ENCODE measurements around the gene SMC1B.

Gene SMC1B

DNA sequence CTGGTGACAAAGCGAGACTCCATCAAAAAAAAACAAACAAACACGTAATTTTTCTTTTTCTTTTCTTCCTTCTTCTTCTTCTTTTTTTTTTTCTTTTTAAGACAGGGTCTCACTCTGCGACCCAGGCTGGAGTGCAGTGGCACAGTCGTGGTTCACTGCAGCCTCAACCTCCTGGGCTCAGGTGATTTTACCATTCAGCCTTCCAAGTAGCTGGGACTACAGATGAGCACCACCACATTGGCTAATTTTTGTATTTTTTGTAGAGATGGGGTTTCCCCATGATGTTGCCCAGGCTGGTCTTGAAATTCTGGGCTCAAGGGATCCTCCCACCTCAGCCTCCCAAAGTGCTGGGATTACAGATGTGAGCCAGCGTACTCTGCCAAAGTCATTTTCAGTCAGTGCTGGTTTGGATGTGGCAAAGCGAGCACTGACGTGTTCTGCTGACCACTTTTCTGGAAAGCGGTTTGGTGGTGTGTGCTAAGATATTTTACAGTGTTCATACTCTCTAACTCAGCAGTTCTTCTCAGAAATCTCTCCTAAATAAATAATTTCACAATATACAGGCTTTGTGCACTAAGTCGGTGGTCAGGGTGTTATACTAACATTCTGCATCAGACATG is 92.9 kb downstream of the SMC1B start:
- no peak overlapping the region for H3K4me3 ChIP-seq (ENCODE audit: low read depth, low read length)
- TF ChIP-seq CTCF (IDR thresholded peaks at IDR 0.05; ENCODE audit: low read depth, low read length, missing control alignments), result no peak
- in situ Hi-C loops (cut with HindIII; ENCODE audit: low sequenced_read_pairs), result no loop called here
- no peak for DNase-seq (ENCODE audit: low read depth)

- TF ChIP-seq CTCF (IDR thresholded peaks at IDR 0.05; ENCODE audit: low read depth, low read length, missing control alignments), result no peak
- DNase-seq (ENCODE audit: low read depth), result peak; percentile 54
- no peak overlapping the region for H3K4me3 ChIP-seq (ENCODE audit: low read depth, low read length)
- in situ Hi-C loops (cut with HindIII; ENCODE audit: low sequenced_read_pairs), result no loop called here
These were observed 94.1 kb downstream of the SMC1B start for GRCh38 chr22:45319324-45319685.

DNA sequence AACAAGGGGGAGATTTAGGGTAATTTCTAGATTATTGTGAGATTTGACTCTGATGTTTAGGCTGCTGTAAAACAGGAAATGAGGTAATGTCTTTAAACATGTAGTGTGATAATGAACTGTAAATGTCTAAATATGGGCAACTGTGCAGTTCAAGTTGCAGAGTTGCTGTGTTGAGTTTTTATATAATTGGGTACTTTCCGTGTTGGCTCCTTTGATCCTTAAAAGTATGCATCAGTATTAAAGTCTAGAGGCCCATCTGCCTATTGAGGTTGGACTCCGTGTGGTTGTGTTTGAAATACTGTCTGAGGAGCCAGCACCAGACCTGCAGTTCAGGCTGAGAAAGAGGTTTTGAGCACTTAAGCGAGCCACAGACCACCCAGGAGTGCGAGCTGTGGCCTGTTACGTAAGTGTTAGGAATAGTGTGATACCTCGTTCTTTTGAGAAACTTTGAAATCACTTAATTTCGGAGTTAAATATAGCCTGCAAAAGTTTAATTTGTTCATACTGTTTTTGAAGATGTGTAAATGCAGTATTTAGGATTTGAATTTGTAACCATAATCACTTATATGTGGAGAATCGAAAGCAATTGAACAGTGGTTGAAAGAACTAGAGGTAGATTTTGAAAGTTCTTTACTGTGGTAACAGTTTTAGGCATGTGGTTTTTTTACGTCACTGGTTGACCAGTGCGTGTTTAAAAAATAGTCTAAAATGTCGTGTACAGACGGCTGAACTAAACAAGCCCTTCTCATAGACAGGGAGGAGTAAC is 94.7 kb downstream of the SMC1B start:
- in situ Hi-C loops (cut with HindIII; ENCODE audit: low sequenced_read_pairs), result no loop called here

GRCh38 chr22:45318168-45318557 is 95.2 kb downstream of the SMC1B start:
- peak; percentile 90 for DNase-seq (ENCODE audit: low read depth)
- in situ Hi-C loops (cut with HindIII; ENCODE audit: low sequenced_read_pairs), result no loop called here
- TF ChIP-seq CTCF (IDR thresholded peaks at IDR 0.05; ENCODE audit: low read depth, low read length, missing control alignments), result no peak
- no peak overlapping the region for H3K4me3 ChIP-seq (ENCODE audit: low read depth, low read length)

More for the DNA sequence above, 94.7 kb downstream of the SMC1B start:
- no peak for DNase-seq (ENCODE audit: low read depth)
- no peak for TF ChIP-seq CTCF (IDR thresholded peaks at IDR 0.05; ENCODE audit: low read depth, low read length, missing control alignments)
- H3K4me3 ChIP-seq (ENCODE audit: low read depth, low read length), result no peak overlapping the region

DNA sequence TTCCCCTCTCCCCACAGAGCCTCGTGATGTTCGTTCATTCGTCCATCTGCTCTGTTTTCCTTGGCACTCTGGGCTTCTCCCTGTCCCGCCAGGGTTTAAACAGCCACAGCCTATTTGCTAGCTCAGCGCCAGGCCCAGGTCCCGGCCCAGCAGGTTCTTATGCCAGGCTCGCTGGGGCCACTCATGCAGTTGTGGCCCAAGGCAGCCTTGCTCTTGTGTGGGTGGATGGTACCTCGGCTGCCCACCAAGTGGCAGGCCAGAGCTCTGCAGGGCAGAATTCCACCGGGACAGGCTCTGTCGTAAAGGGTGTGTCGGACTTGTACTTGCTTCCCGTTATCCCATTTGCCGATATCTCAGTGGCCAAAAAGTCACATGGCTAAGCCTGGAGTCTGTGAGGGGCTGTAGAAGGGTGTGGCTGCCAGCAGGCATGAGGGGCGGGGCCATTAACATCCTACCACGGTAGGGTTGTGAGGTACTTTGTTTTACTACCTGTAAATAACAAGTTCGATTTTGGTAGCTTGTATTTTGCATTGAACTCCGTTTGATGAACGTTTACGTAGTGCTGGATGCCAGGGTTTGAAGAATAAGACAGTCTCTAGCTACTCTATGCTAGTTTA is 95.7 kb downstream of the SMC1B start:
- H3K4me3 ChIP-seq (ENCODE audit: low read depth, low read length), result no peak overlapping the region
- no peak for DNase-seq (ENCODE audit: low read depth)
- peak; percentile 54 for TF ChIP-seq CTCF (IDR thresholded peaks at IDR 0.05; ENCODE audit: low read depth, low read length, missing control alignments)
- in situ Hi-C loops (cut with HindIII; ENCODE audit: low sequenced_read_pairs), result no loop called here

DNA sequence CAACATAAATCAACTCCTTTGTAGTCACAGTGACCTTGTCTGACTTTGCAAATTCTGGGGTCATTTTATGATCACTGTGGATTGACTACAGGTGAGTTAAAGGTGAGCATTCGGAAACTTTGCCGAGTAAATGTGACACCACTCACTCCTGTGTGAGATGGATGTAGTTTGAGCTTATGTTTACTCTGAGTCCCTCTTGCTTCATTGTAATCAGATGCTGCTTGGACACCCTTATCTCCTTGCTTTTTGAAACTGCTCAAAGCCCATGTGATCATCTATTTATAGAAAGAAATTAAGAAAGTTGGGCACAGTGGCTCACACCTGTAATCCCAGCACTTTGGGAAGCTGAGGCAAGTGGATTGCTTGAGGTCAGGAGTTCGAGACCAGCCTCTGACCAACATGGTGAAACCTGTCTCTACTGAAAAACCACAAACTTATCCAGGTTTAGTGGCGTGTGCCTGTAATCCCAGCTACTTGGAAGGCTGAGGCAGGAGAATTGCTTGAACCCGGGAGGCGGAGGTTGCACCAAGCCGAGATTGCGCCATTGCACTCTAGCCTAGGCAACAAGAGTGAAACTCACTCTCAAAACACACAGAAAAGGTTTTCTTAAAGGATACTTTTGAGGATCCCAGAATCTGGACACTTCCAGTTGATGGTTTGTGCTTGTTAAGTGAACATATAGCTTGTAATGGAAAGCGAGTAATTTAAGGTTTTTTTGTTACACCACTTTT is 96.4 kb downstream of the SMC1B start:
- no peak overlapping the region for H3K4me3 ChIP-seq (ENCODE audit: low read depth, low read length)
- in situ Hi-C loops (cut with HindIII; ENCODE audit: low sequenced_read_pairs), result no loop called here
- no peak for TF ChIP-seq CTCF (IDR thresholded peaks at IDR 0.05; ENCODE audit: low read depth, low read length, missing control alignments)
- no peak for DNase-seq (ENCODE audit: low read depth)

Data from astrocyte of the cerebellum (primary cell).